A549 treated with AZD9567 at 1 μM for 4 hours (cell line): ENCODE measurements around the gene DPCD. TPM values are rescaled to one million over a fixed set of nuclear protein-coding genes. Genes with fewer than 3 reads are reported as not detected.

ENCODE experiments used
- total RNA-seq: library from RNA; stranded (reverse); fragments of 200-300 nt; extraction: Qiagen RNA extraction; gene quantifications from 5 replicates; pipeline ENCODE4 v1.2.3, GENCODE V29; 2022; ENCODE audit not compliant: insufficient read depth

The DPCD gene
- total RNA-seq: 31.5 to 70.0 TPM (median 32.9 TPM) in 5 replicates

DNA sequence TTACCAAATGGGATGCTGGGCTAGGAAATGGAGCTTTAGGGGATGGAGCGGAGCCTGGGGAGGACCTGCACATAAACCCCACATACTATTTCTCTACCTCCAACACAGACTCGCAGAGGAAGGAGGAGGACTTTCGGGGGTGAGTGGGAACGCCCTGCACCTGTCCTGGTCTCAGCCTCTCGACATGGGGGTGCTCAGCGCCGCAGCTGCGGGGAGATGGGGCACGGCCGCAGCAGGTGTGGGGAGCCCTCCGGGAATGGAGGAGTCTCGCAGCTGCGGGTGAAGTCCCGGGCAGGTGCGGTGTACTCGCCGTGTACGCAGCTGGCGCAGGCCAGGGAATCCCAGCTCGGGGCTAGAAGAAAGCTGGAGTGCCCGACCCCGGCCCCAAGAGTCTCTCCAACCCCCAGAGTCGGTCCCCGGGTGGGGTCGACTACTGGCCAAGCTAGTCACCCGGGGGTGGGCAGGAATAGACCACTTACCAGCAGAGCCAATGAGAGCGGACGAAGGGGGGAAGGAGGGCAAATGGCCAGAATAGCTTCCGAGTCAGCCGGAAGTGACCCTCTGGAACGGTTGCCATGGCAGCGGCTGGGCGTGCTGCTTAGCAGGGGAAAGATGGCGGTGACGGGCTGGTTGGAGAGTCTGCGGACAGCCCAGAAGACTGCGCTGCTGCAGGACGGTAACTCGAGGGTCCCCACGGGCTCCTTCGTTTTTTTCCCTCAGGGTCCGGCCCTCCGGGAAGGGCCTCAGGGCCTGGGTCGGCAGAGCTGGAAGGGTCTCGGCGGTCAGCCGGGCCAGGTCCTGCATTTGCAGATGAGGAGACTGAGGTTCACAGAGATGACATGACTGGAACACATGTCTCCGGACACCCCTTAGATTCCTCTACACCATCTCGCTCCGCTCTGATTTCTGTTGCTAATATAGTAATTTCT is at the start of gene DPCD, which contains the start of gene POLL:
DPCD (plus strand) TSS at position 597 of the 929 bp plus-strand sequence; CDS start at position 613, 16 bp downstream.
POLL (minus strand) TSS at position 533 of the 929 bp plus-strand sequence. CDS start 897 bp downstream, outside the sequence.

Other genes starting within 250 kb of the DPCD start
- 7.7 to 10.9 TPM (median 10.0 TPM) in 5 replicates for gene BTRC, start 234.2 kb upstream of the DPCD start, total RNA-seq
- gene POLL, start 64 bp upstream of the DPCD start, total RNA-seq: 13.6 to 16.8 TPM (median 16.2 TPM) in 5 replicates
- 21.1 to 29.2 TPM (median 23.5 TPM) in 5 replicates for gene FBXW4, start 106.8 kb downstream of the DPCD start, total RNA-seq
- gene FGF8, start 187.8 kb downstream of the DPCD start, total RNA-seq: 0.15 to 0.17 TPM in 2 of 5 replicates, not detected in the others
- 86.2 to 126 TPM (median 119 TPM) in 5 replicates for gene NPM3, start 195.1 kb downstream of the DPCD start, total RNA-seq
- 63.4 to 101 TPM (median 74.4 TPM) in 5 replicates for gene OGA, start 230.1 kb downstream of the DPCD start, total RNA-seq